GM12878 (cell line): Measurements from ENCODE around the gene SLC31A1. TPM values are rescaled to one million over a fixed set of nuclear protein-coding genes. Genes with fewer than 3 reads are reported as not detected.

ENCODE experiments used
- ASH2L ChIP-seq: fragments of 300-600, 200-600 bp; sonication (generic); IDR thresholded peaks from 2 replicates; pipeline ENCODE4 v1.6.1; 2017; ENCODE audit warnings: low read depth, mild to moderate bottlenecking, borderline replicate concordance
- CBFB ChIP-seq: IDR thresholded peaks from 2 replicates; pipeline ENCODE4 v1.6.1; 2016; ENCODE audit warnings: antibody characterized with exemption, low read depth
- CBX5 ChIP-seq: sonication (generic); IDR thresholded peaks from 2 replicates; pipeline ENCODE4 v1.6.1; 2016; ENCODE audit warnings: low read depth, moderate library complexity, mild to moderate bottlenecking, inconsistent platforms
- CHD4 ChIP-seq: fragments of 200-600 bp; sonication (generic); IDR thresholded peaks from 2 replicates; pipeline ENCODE4 v1.6.1; 2016; ENCODE audit warnings: mild to moderate bottlenecking
- CREB1 ChIP-seq: IDR thresholded peaks from 2 replicates; pipeline ENCODE4 v1.6.1; 2012; ENCODE audit warnings: low read depth, mild to moderate bottlenecking, inconsistent platforms
- EED ChIP-seq: sonication (generic); IDR thresholded peaks from 2 replicates; pipeline ENCODE4 v1.6.1; 2016; ENCODE audit warnings: antibody characterized with exemption, low read depth
- FOS ChIP-seq: IDR thresholded peaks from 3 replicates; pipeline ENCODE4 v1.6.1; 2011; ENCODE audit warnings: borderline replicate concordance; ENCODE audit not compliant: insufficient read length; ENCODE audit errors: extremely low read depth
- FOXM1 ChIP-seq: IDR thresholded peaks from 2 replicates; pipeline ENCODE4 v1.6.1; 2012; ENCODE audit warnings: low read depth, mild to moderate bottlenecking, inconsistent platforms, low read length, moderate library complexity
- MEF2B ChIP-seq: fragments of 450-650 bp; IDR thresholded peaks from 2 replicates; pipeline ENCODE4 v1.6.1; 2018; ENCODE audit warnings: mild to moderate bottlenecking, moderate library complexity; ENCODE audit not compliant: partially characterized antibody, poor library complexity, severe bottlenecking
- MTA2 ChIP-seq: fragments of 450-650 bp; IDR thresholded peaks from 2 replicates; pipeline ENCODE4 v1.6.1; 2016; ENCODE audit warnings: low read depth, mild to moderate bottlenecking, moderate library complexity
- MYC ChIP-seq: IDR thresholded peaks from 2 replicates; pipeline ENCODE4 v1.6.1; 2011; ENCODE audit warnings: mild to moderate bottlenecking, low read length, moderate library complexity, inconsistent platforms; ENCODE audit not compliant: insufficient read depth, insufficient replicate concordance, insufficient read length, severe bottlenecking
- NFYA ChIP-seq: IDR thresholded peaks from 2 replicates; pipeline ENCODE4 v1.6.1; 2011; ENCODE audit warnings: low read depth, mild to moderate bottlenecking, low read length, improper control_type of control experiment, borderline replicate concordance
- NR2C2 ChIP-seq: IDR thresholded peaks from 2 replicates; pipeline ENCODE4 v1.6.1; 2011; ENCODE audit warnings: borderline replicate concordance, low read depth; ENCODE audit not compliant: control insufficient read depth, insufficient read length
- PAX5 ChIP-seq: IDR thresholded peaks from 2 replicates; pipeline ENCODE4 v1.6.1; 2011; ENCODE audit warnings: low read depth, low read length, borderline replicate concordance
- POLR2AphosphoS2 ChIP-seq: IDR thresholded peaks from 2 replicates; pipeline ENCODE4 v1.6.1; 2011; ENCODE audit warnings: low read depth, mild to moderate bottlenecking, low read length, improper control_type of control experiment, moderate library complexity
- POLR2AphosphoS5 ChIP-seq: IDR thresholded peaks from 2 replicates; pipeline ENCODE4 v1.6.1; 2011; ENCODE audit warnings: mild to moderate bottlenecking, low read length, inconsistent platforms
- RCOR1 ChIP-seq: conservative IDR thresholded peaks from 2 replicates; pipeline ENCODE4 v1.6.1; 2012; ENCODE audit warnings: low read depth, low read length, improper control_type of control experiment
- RFX5 ChIP-seq: IDR thresholded peaks from 2 replicates; pipeline ENCODE4 v1.6.1; 2011; ENCODE audit warnings: low read depth, low read length, improper control_type of control experiment
- SIN3A ChIP-seq: IDR thresholded peaks from 2 replicates; pipeline ENCODE4 v1.6.1; 2012; ENCODE audit warnings: low read depth, low read length, improper control_type of control experiment
- STAT1 ChIP-seq: fragments of 450-650 bp; conservative IDR thresholded peaks from 2 replicates; pipeline ENCODE4 v1.6.1; 2014; ENCODE audit warnings: antibody characterized with exemption, mild to moderate bottlenecking
- SUPT20H ChIP-seq: IDR thresholded peaks from 2 replicates; pipeline ENCODE4 v1.6.1; 2011; ENCODE audit warnings: low read depth, mild to moderate bottlenecking, low read length, moderate library complexity, borderline replicate concordance; ENCODE audit not compliant: control insufficient read depth
- TARDBP ChIP-seq: IDR thresholded peaks from 2 replicates; pipeline ENCODE4 v1.6.1; 2016; ENCODE audit warnings: borderline replicate concordance
- ZBED1 ChIP-seq: IDR thresholded peaks from 2 replicates; pipeline ENCODE4 v1.6.1; 2016; ENCODE audit warnings: borderline replicate concordance
- ZNF622 ChIP-seq: fragments of 450-650 bp; IDR thresholded peaks from 2 replicates; pipeline ENCODE4 v1.6.1; 2017; ENCODE audit warnings: mild to moderate bottlenecking, inconsistent platforms
- polyA plus RNA-seq, 11 experiments: library from polyadenylated mRNA; depleted of rRNA in 4 of 11; unstranded in 6 of 11; stranded (reverse) in 5 of 11; fragments of >200 nt; fragmentation: Nextera tagmentation in 4 of 11; fragmentation: Illumina TruSeq in 1 of 11; extraction: Ambion mirVana in 4 of 11; extraction: Trizol in 1 of 11; gene quantifications; 1 replicate in 1 of 11; 2 replicates in 10 of 11; pipeline versions ENCODE4 v1.2.1 to v1.2.3, GENCODE V29; 2011 to 2016; ENCODE audit warnings: inconsistent platforms in 2 of 11, missing spikeins in 2 of 11, low read depth in 1 of 11
- total RNA-seq, 4 experiments: library from RNA; depleted of rRNA in 3 of 4; stranded (reverse); fragments of >200 nt in 3 of 4; fragmentation: Illumina TruSeq in 1 of 4; extraction: Trizol in 1 of 4; gene quantifications; 2 replicates each; pipeline versions ENCODE4 v1.2.1 to v1.2.3, GENCODE V29; 2013 to 2021
- TF ChIP-seq, protein P1 (sequence below): IDR thresholded peaks from 2 replicates; pipeline ENCODE4 v1.6.1; 2011; ENCODE audit warnings: borderline replicate concordance, low read depth, mild to moderate bottlenecking, moderate library complexity, low read length; ENCODE audit not compliant: insufficient read depth, poor library complexity, severe bottlenecking
- TF ChIP-seq, protein P2 (sequence below): fragments of 450-650 bp; IDR thresholded peaks from 2 replicates; pipeline ENCODE4 v1.6.1; 2017; ENCODE audit warnings: mild to moderate bottlenecking, low read depth, inconsistent platforms; ENCODE audit not compliant: poor library complexity, severe bottlenecking
- TF ChIP-seq, protein P3 (sequence below): IDR thresholded peaks from 2 replicates; pipeline ENCODE4 v1.6.1; 2011; ENCODE audit warnings: low read depth, mild to moderate bottlenecking, low read length, moderate library complexity, borderline replicate concordance; ENCODE audit errors: extremely low read depth

Gene SLC31A1
- total and polyA plus RNA-seq, 10 of the 15 experiments (the other 5 are each of a cell fraction or from before 2014, with no cell fraction given), result 7.3 to 16.2 (median 10.5) TPM

DNA sequence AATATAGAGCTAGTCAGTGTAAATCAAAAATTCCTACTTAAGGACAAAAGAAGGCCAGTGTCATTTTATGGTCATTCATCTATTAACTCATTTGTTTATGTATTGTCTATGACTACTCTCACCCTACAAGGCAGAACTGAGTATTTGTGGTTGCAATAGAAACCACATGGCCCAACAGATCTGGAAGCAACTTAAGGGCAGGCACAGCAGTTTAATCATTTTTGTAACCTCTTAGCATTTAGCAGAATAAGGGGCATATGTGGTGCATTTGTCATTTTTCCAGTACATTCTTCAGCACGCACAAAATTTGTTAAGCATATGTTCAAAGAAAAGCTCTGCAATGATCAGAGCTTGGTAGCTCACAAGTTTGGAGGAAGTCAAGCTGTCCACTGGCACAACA, 1.4 kb upstream of the SLC31A1 start (continued):
- 0 out of 2 replicates have a peak, but pooled peaks have one; percentile 41 for TF ChIP-seq PAX5
- TF ChIP-seq CBFB, result peak; percentile 86
- TF ChIP-seq MYC, result no peak
- TF ChIP-seq, protein P1, sequence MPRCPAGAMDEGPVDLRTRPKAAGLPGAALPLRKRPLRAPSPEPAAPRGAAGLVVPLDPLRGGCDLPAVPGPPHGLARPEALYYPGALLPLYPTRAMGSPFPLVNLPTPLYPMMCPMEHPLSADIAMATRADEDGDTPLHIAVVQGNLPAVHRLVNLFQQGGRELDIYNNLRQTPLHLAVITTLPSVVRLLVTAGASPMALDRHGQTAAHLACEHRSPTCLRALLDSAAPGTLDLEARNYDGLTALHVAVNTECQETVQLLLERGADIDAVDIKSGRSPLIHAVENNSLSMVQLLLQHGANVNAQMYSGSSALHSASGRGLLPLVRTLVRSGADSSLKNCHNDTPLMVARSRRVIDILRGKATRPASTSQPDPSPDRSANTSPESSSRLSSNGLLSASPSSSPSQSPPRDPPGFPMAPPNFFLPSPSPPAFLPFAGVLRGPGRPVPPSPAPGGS, result no peak
- TF ChIP-seq, protein P2, sequence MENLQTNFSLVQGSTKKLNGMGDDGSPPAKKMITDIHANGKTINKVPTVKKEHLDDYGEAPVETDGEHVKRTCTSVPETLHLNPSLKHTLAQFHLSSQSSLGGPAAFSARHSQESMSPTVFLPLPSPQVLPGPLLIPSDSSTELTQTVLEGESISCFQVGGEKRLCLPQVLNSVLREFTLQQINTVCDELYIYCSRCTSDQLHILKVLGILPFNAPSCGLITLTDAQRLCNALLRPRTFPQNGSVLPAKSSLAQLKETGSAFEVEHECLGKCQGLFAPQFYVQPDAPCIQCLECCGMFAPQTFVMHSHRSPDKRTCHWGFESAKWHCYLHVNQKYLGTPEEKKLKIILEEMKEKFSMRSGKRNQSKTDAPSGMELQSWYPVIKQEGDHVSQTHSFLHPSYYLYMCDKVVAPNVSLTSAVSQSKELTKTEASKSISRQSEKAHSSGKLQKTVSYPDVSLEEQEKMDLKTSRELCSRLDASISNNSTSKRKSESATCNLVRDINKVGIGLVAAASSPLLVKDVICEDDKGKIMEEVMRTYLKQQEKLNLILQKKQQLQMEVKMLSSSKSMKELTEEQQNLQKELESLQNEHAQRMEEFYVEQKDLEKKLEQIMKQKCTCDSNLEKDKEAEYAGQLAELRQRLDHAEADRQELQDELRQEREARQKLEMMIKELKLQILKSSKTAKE, result peak; percentile 64
- TF ChIP-seq NR2C2, result no peak
- no peak for TF ChIP-seq ZNF622
- TF ChIP-seq POLR2AphosphoS5, result no peak
- 0 out of 2 replicates have a peak, but pooled peaks have one; percentile 34 for TF ChIP-seq ASH2L
- no peak for TF ChIP-seq NFYA
- TF ChIP-seq TARDBP, result no peak
- no peak for TF ChIP-seq FOS
- TF ChIP-seq RFX5, result no peak
- peak; percentile 50; the same call in 1 of the 2 replicates for TF ChIP-seq CBX5
- no peak for TF ChIP-seq SIN3A
- no peak for TF ChIP-seq ZBED1
- TF ChIP-seq POLR2AphosphoS2, result no peak
- TF ChIP-seq FOXM1, result peak; percentile 34; the same call in 1 of the 2 replicates
- TF ChIP-seq MTA2, result peak; percentile 69; the same call in 1 of the 2 replicates
- no peak for TF ChIP-seq RCOR1
- 0 out of 2 replicates have a peak, but pooled peaks have one; percentile 38 for TF ChIP-seq STAT1
- TF ChIP-seq SUPT20H, result no peak
- no peak for TF ChIP-seq CHD4
- TF ChIP-seq EED, result peak; percentile 65
- no peak; the same call in 1 of the 2 replicates for TF ChIP-seq CREB1
- TF ChIP-seq, protein P3, sequence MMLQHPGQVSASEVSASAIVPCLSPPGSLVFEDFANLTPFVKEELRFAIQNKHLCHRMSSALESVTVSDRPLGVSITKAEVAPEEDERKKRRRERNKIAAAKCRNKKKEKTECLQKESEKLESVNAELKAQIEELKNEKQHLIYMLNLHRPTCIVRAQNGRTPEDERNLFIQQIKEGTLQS, result no peak
- TF ChIP-seq MEF2B, result peak; percentile 11
